ENCODE results near the gene PC. TPM values are rescaled to one million over a fixed set of nuclear protein-coding genes. Genes with fewer than 3 reads are reported as not detected.

PC gene
- total and polyA plus RNA-seq, 9 of the 15 experiments (the other 6 are each of a cell fraction or from before 2014, with no cell fraction given) = 0.94 to 38.0 (median 8.7) TPM

- H3K9me1 ChIP-seq (ENCODE audit: control insufficient read depth, insufficient read depth, low read length) = peaks cover 2% of the 10 kb centered on the region
- ChIA-PET POLR2A (interaction anchor here (0.8 to 1.3 kb wide), 2 partner anchors 11 to 16 kb away, joined by 3 read pairs; no protein-coding TSS in a partner anchor), CTCF (ENCODE audit: low intra/inter-chr PET ratio) (no interaction called here)
- BruUV-seq (replicated peaks) = no TSS peak
- TF ChIP-seq CCNT2 (IDR thresholded peaks at IDR 0.05; ENCODE audit: borderline replicate concordance, extremely low read depth, insufficient read length, low read depth, low read length) (no peak), ZNF224 (CRISPR knock-in tag; IDR thresholded peaks at IDR 0.05) (no peak), ATF7 (IDR thresholded peaks at IDR 0.05) (no peak), ZFX (CRISPR knock-in tag; IDR thresholded peaks at IDR 0.05) (no peak), FOXP1 (CRISPR knock-in tag; IDR thresholded peaks at IDR 0.05) (no peak), ZNF184 (CRISPR knock-in tag; IDR thresholded peaks at IDR 0.05) (no peak), TEAD1 (CRISPR knock-in tag; IDR thresholded peaks at IDR 0.05) (no peak), STAT5B (CRISPR knock-in tag; IDR thresholded peaks at IDR 0.05) (no peak), RBM22 (IDR thresholded peaks at IDR 0.05; ENCODE audit: low read depth, low read length, poor library complexity, severe bottlenecking) (no peak), SOX6 (IDR thresholded peaks at IDR 0.05) (no peak), ZNF217 (CRISPR knock-in tag; IDR thresholded peaks at IDR 0.05) (no peak), SMARCA4 (IDR thresholded peaks at IDR 0.05) (no peak), PTTG1 (tag; IDR thresholded peaks at IDR 0.05; ENCODE audit: low read depth) (no peak), SIRT6 (IDR thresholded peaks at IDR 0.05; ENCODE audit: low read depth, low read length) (no peak), PHB (CRISPR knock-in tag; IDR thresholded peaks at IDR 0.05) (no peak), RBM25 (IDR thresholded peaks at IDR 0.05; ENCODE audit: low read depth, low read length, severe bottlenecking) (no peak), POLR2AphosphoS5 (IDR thresholded peaks at IDR 0.05; ENCODE audit: control insufficient read depth, insufficient read depth, low read depth, low read length) (no peak)
- H3K9ac ChIP-seq (ENCODE audit: insufficient read depth in 1 of 2, low read depth in 2 of 2, low read length in 2 of 2) = no peak overlapping the region
- H3K4me3 ChIP-seq = no peak overlapping the region
- no peak overlapping the region for H2AFZ ChIP-seq (ENCODE audit: low read depth, low read length)
- no peaks in the 10 kb centered on the region for H3K9me3 ChIP-seq (replicated peaks; ENCODE audit: control insufficient read depth, insufficient read depth, low read depth, low read length)
- no peaks in the 10 kb centered on the region; the same call in 2 of the 3 replicates for H3K36me3 ChIP-seq (ENCODE audit: control insufficient read depth, insufficient read depth, low read length)
- ATAC-seq = no peak
- H3K79me2 ChIP-seq (ENCODE audit: control insufficient read depth, insufficient read depth, low read length) = no peaks in the 10 kb centered on the region
- H3K27ac ChIP-seq (ENCODE audit: extremely low read depth, low read depth, low read length) = no peak overlapping the region
- no peaks in the 10 kb centered on the region for H3K27me3 ChIP-seq (ENCODE audit: control insufficient read depth in 2 of 2, insufficient read depth in 2 of 2, low read length in 2 of 2)
- H4K20me1 ChIP-seq (replicated peaks; ENCODE audit: control insufficient read depth, insufficient read depth, low read length) = peaks cover 4% of the 10 kb centered on the region
- WGBS (ENCODE audit: insufficient coverage, low coverage, missing lambda C conversion rate) = 62% methylated on average over 4 of the region's 4 CpGs
- in situ Hi-C loops (cut with MboI) (no loop called here), intact Hi-C loops (cut with micrococcal nuclease) (no loop called here)
- H3K4me1 ChIP-seq (replicated peaks in 1 of 2; ENCODE audit: control insufficient read depth in 2 of 2, insufficient read depth in 2 of 2, low read length in 2 of 2) = peaks cover 17 to 18% of the 10 kb centered on the region in 2 experiments
- no peak for FAIRE-seq
- DNase-seq (ENCODE audit: extremely low read depth in 1 of 4, low spot score in 3 of 4) = no peak
- no peak overlapping the region for H3K4me2 ChIP-seq (ENCODE audit: insufficient read depth, low read length)
Observed at GRCh38 chr11:66910669-66911068, 47.5 kb downstream of the PC start.
